B cell (primary cell): Measurements from ENCODE around the gene PARP3. TPM values are rescaled to one million over a fixed set of nuclear protein-coding genes. Genes with fewer than 3 reads are reported as not detected.

Experiments used
- ATAC-seq: fragments of 200-7000 bp; cut with Tn5 transposase; one replicate; pipeline ENCODE4 v1.10.0; 2021; ENCODE audit warnings: low read depth, mild to moderate bottlenecking, moderate number of reproducible peaks, moderate library complexity
- CTCF ChIA-PET: fragments of 350-600 bp; sonication (Branson Sonifier 250); formaldehyde crosslinking; loops from one replicate; lab custom pipeline; 2021; ENCODE audit warnings: antibody characterized with exemption, inconsistent platforms; lab: Charles Lee
- POLR2A ChIA-PET: fragments of 350-600 bp; sonication (Branson Sonifier 250); formaldehyde crosslinking; loops from one replicate; lab custom pipeline; 2021; ENCODE audit warnings: antibody characterized with exemption; lab: Charles Lee
- DNase-seq: peaks from one replicate; pipeline ENCODE4 v3.0.0; 2013
- H2AFZ ChIP-seq: 2 replicates; pipeline ENCODE4 v1.6.1; 2012; ENCODE audit warnings: mild to moderate bottlenecking, low read depth, low read length; ENCODE audit not compliant: insufficient read depth, poor library complexity, severe bottlenecking
- H3K27ac ChIP-seq, 2 donors: 1 replicate in 1 of 2; 2 replicates in 1 of 2; pipeline ENCODE4 v1.5.1; 2012 to 2013; ENCODE audit warnings: low read length in 2 of 2, mild to moderate bottlenecking in 2 of 2, moderate library complexity in 1 of 2
- H3K27me3 ChIP-seq, 4 experiments: fragments of 200-600 bp in 1 of 4; sonication (generic) in 1 of 4; replicated peaks in 1 of 4; 1 replicate in 2 of 4; 2 replicates in 2 of 4; pipeline versions ENCODE4 v1.6.1 to v1.7.0; 2013 to 2016; ENCODE audit warnings: low read length in 3 of 4, mild to moderate bottlenecking in 2 of 4, mixed read lengths in 1 of 4, moderate library complexity in 1 of 4; ENCODE audit not compliant: insufficient read depth in 4 of 4, control insufficient read depth in 3 of 4; ENCODE audit errors: control extremely low read depth in 1 of 4
- H3K36me3 ChIP-seq, 2 experiments: replicated peaks in 1 of 2; 1 replicate in 1 of 2; 2 replicates in 1 of 2; pipeline versions ENCODE4 v1.6.1 to v1.7.1; 2013; ENCODE audit warnings: low read length in 1 of 2; ENCODE audit not compliant: insufficient read depth in 2 of 2, control insufficient read depth in 1 of 2; ENCODE audit errors: control extremely low read depth in 1 of 2, extremely low read depth in 1 of 2
- H3K4me1 ChIP-seq, 2 donors: fragments of 200-600 bp in 1 of 2; sonication (generic) in 1 of 2; 1 replicate in 1 of 2; 2 replicates in 1 of 2; pipeline versions ENCODE4 v1.5.1 to v1.6.1; 2013 to 2017; ENCODE audit warnings: low read length in 2 of 2; ENCODE audit not compliant: control insufficient read depth in 2 of 2, insufficient read depth in 2 of 2
- H3K4me2 ChIP-seq: replicated peaks from 2 replicates; pipeline ENCODE3; 2012; ENCODE audit warnings: mild to moderate bottlenecking, low read depth, low read length; ENCODE audit not compliant: poor library complexity, severe bottlenecking
- H3K4me3 ChIP-seq, 5 experiments: fragments of 200-600 bp in 1 of 5; sonication (generic) in 1 of 5; 1 replicate in 3 of 5; 2 replicates in 2 of 5; pipeline versions ENCODE4 v1.5.1 to v1.7.0; 2011 to 2016; ENCODE audit warnings: low read length in 4 of 5, mild to moderate bottlenecking in 4 of 5, low read depth in 2 of 5, control low read depth in 1 of 5, moderate library complexity in 1 of 5; ENCODE audit not compliant: insufficient read depth in 1 of 5; ENCODE audit errors: control extremely low read depth in 1 of 5, extremely low read depth in 1 of 5
- H3K79me2 ChIP-seq: fragments of 200-600 bp; sonication (generic); one replicate; pipeline ENCODE4 v1.6.0; 2016; ENCODE audit warnings: low read length; ENCODE audit not compliant: control insufficient read depth, insufficient read depth
- H3K9ac ChIP-seq: fragments of 200-600 bp; sonication (generic); 2 replicates; pipeline ENCODE4 v1.6.1; 2017; ENCODE audit warnings: mild to moderate bottlenecking, low read length, moderate library complexity
- H3K9me3 ChIP-seq, 3 donors: one replicate each; pipeline versions ENCODE4 v1.6.1 to v1.7.1; 2013; ENCODE audit warnings: low read length in 2 of 3; ENCODE audit not compliant: control insufficient read depth in 2 of 3, insufficient read depth in 1 of 3; ENCODE audit errors: control extremely low read depth in 1 of 3
- H4K20me1 ChIP-seq: 2 replicates; pipeline ENCODE4 v1.6.0; 2012; ENCODE audit warnings: mild to moderate bottlenecking, low read length; ENCODE audit not compliant: insufficient read depth, control insufficient read depth, poor library complexity, severe bottlenecking
- H3K27ac Mint-ChIP-seq: one replicate; pipeline ENCODE4 v1.8.0; 2021; ENCODE audit warnings: mixed read lengths
- H3K27me3 Mint-ChIP-seq: one replicate; pipeline ENCODE4 v1.8.0; 2021; ENCODE audit warnings: mixed read lengths
- H3K4me1 Mint-ChIP-seq: one replicate; pipeline ENCODE4 v1.8.0; 2021; ENCODE audit warnings: mixed read lengths
- H3K4me3 Mint-ChIP-seq: one replicate; pipeline ENCODE4 v1.8.0; 2021; ENCODE audit warnings: mixed read lengths
- H3K9me3 Mint-ChIP-seq: one replicate; pipeline ENCODE4 v1.8.0; 2022; ENCODE audit warnings: mixed read lengths; ENCODE audit not compliant: insufficient read depth
- EZH2 ChIP-seq: IDR thresholded peaks from 2 replicates; pipeline ENCODE4 v1.6.1; 2012; ENCODE audit warnings: borderline replicate concordance, low read depth, mild to moderate bottlenecking, moderate library complexity, low read length; ENCODE audit not compliant: insufficient read depth, poor library complexity, severe bottlenecking
- WGBS: methylation state at CpG from one replicate; pipeline ENCODE4 v1.1.5; 2013; ENCODE audit warnings: missing lambda C conversion rate; ENCODE audit not compliant: insufficient coverage; 5-methylcytosine and 5-hydroxymethylcytosine counted together
- intact Hi-C: fragments of 100-400 bp; cut with micrococcal nuclease; formaldehyde crosslinking; loops from one replicate; pipeline ENCODE4 v1.10.0; 2022
- polyA plus RNA-seq: library from polyadenylated mRNA; depleted of rRNA; stranded (reverse); fragments of >200 nt; gene quantifications from 2 replicates; pipeline ENCODE4 v1.2.3, GENCODE V29; 2012
- total RNA-seq, 2 donors: library from RNA; stranded (reverse); fragments of 120-200 nt in 1 of 2; gene quantifications; 1 replicate in 1 of 2; 2 replicates in 1 of 2; pipeline versions ENCODE4 v1.2.3 to v1.2.4, GENCODE V29; 2013 to 2022
- TF ChIP-seq, protein P1 (sequence below): fragments of 200-600 bp; IDR thresholded peaks from one replicate; pipeline ENCODE4 v1.8.0; 2022; ENCODE audit warnings: antibody characterized with exemption, mild to moderate bottlenecking

Gene PARP3
- total and polyA plus RNA-seq, 2 donors (not counting 1 experiment from before 2014, with no cell fraction given) = 17.7 to 29.7 TPM

DNA sequence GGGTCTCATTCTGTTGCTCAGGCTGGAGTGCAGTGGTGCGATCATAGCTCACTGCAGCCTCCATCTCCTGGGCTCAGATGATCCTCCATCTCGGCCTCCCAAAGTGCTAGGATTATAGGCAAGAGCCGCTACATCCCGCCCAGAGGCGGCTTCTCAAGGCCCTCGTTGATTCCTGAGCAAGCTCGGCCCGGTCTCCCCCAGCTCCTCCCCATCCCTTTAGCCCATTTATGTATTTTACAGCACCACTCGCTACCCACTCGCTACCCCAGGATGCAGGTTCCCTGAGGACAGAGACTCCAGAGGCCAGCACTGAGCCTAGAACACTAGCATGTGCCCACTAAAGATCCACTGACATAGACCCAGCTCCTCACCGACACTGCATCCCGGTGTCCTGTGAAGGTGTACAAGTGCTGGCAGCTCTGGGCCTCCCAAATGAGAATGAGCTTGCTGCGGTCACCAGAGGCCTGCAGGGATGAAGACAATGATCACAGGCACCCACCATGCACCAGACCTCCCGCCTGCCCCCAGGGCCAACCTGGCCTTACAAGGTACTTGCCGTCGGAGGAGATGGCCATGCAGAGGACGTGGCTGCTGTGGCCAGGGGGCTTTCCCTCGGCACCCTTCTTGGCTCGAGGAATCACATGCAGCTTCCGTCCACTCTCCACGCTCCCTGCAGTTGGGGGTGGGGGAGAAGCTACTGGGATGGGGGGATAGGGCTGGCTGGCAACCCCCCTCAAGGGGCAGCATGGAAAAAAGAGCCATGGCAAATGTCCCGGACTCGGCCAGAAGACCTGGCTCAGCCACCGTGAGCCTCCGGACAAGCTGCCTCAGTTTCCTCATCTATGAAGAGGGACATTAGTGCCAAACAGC lies 6.0 kb upstream of the PARP3 start:
- Mint-ChIP-seq H3K4me3 (no peak overlapping the region), H3K4me1 (peaks cover 19% of the 10 kb centered on the region), H3K9me3 (no peaks in the 10 kb centered on the region), H3K27me3 (no peaks in the 10 kb centered on the region), H3K27ac (no peak overlapping the region)
- 97% methylated on average over 23 of the region's 25 CpGs for WGBS
- H3K4me3 ChIP-seq = no peak overlapping the region
- H2AFZ ChIP-seq = no peak overlapping the region
- H3K4me2 ChIP-seq = no peak overlapping the region
- H3K36me3 ChIP-seq = peaks cover 4 to 70% of the 10 kb centered on the region in 2 experiments
- peaks cover 7 to 8% of the 10 kb centered on the region in 2 donors for H3K4me1 ChIP-seq
- CTCF ChIA-PET = no interaction called here
- H3K9ac ChIP-seq = no peak overlapping the region
- DNase-seq (no peak), ATAC-seq (no peak)
- no peak overlapping the region for H3K27ac ChIP-seq
- no peaks in the 10 kb centered on the region for H3K27me3 ChIP-seq
- H4K20me1 ChIP-seq = no peaks in the 10 kb centered on the region
- peaks cover 15% of the 10 kb centered on the region for H3K79me2 ChIP-seq
- POLR2A ChIA-PET = interaction anchor here (0.6 kb wide), 1 partner anchor 49 kb away, joined by 3 read pairs; no protein-coding TSS in a partner anchor
- intact Hi-C loops = no loop called here
- no peaks in the 10 kb centered on the region for H3K9me3 ChIP-seq
- TF ChIP-seq EZH2 = no peak
- TF ChIP-seq, protein P1, sequence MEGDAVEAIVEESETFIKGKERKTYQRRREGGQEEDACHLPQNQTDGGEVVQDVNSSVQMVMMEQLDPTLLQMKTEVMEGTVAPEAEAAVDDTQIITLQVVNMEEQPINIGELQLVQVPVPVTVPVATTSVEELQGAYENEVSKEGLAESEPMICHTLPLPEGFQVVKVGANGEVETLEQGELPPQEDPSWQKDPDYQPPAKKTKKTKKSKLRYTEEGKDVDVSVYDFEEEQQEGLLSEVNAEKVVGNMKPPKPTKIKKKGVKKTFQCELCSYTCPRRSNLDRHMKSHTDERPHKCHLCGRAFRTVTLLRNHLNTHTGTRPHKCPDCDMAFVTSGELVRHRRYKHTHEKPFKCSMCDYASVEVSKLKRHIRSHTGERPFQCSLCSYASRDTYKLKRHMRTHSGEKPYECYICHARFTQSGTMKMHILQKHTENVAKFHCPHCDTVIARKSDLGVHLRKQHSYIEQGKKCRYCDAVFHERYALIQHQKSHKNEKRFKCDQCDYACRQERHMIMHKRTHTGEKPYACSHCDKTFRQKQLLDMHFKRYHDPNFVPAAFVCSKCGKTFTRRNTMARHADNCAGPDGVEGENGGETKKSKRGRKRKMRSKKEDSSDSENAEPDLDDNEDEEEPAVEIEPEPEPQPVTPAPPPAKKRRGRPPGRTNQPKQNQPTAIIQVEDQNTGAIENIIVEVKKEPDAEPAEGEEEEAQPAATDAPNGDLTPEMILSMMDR = no peak

DNA sequence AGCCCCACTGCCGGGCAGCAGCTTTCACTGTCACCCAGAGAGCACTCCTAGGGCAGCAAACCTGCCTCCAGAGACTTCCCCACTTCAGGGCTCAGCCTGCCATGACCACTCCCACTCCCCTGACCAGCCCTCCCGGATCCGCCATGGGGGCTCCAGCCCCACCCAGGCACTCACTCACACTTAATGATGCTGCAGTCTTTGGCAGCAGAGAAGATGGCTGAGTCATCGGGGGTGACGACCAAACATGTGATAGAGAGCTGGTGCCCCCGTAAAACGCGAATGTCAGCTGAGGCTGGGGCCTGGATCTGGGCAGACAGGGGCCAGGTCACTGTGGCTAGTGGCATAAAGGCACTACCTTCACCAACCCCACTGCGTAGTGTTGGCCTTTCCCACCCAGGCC lies 5.1 kb upstream of the PARP3 start:
- H3K9ac ChIP-seq = no peak overlapping the region
- no peak overlapping the region for H3K27ac Mint-ChIP-seq
- H3K9me3 Mint-ChIP-seq = no peaks in the 10 kb centered on the region
- no peaks in the 10 kb centered on the region for H3K27me3 ChIP-seq
- H3K9me3 ChIP-seq = no peaks in the 10 kb centered on the region
- no peak overlapping the region for H3K4me3 Mint-ChIP-seq
- no peaks in the 10 kb centered on the region for H4K20me1 ChIP-seq
- ATAC-seq = no peak
- TF ChIP-seq, protein P1 = no peak
- TF ChIP-seq EZH2 = no peak
- 96% methylated on average over 9 of the region's 9 CpGs for WGBS
- no peaks in the 10 kb centered on the region for H3K27me3 Mint-ChIP-seq
- no peak overlapping the region for H2AFZ ChIP-seq
- H3K4me2 ChIP-seq = no peak overlapping the region
- H3K79me2 ChIP-seq = peaks cover 21% of the 10 kb centered on the region
- DNase-seq = no peak
- intact Hi-C loops = no loop called here
- ChIA-PET POLR2A (no interaction called here), CTCF (no interaction called here)
- H3K27ac ChIP-seq = no peak overlapping the region
- no peak overlapping the region for H3K4me3 ChIP-seq
- H3K4me1 ChIP-seq = peaks cover 11 to 12% of the 10 kb centered on the region in 2 donors
- H3K36me3 ChIP-seq = peaks cover 4 to 70% of the 10 kb centered on the region in 2 experiments
- H3K4me1 Mint-ChIP-seq = peaks cover 25% of the 10 kb centered on the region
